Myometrial cell (primary cell): Measurements from ENCODE around the gene FAM90A1. TPM values are rescaled to one million over a fixed set of nuclear protein-coding genes. Genes with fewer than 3 reads are reported as not detected.

Experiments
- total RNA-seq: library from RNA; depleted of rRNA; stranded (reverse); fragments of >200 nt; gene quantifications from 2 replicates; pipeline ENCODE4 v1.2.3, GENCODE V29; 2015

FAM90A1 gene, protein sequence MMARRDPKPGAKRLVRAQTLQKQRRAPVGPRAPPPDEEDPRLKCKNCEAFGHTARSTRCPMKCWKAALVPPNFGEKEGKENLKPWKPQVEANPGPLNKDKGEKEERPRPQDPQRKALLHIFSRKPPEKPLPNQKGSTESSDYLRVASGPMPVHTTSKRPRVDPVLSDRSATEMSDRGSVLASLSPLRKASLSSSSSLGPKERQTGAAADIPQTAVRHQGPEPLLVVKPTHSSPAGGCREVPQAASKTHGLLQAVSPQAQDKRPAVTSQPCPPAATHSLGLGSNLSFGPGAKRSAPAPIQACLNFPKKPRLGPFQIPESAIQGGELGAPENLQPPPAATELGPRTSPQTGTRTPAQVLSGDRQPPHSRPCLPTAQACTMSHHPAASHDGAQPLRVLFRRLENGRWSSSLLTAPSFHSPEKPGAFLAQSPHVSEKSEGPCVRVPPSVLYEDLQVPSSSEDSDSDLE
- total RNA-seq, result under 0.01 and 0.18 TPM in 2 replicates

GRCh38 chr12:8226992-8227731, at the start of gene FAM90A1:
Gene FAM90A1, minus strand, starts transcription at chr12:8227618. Its CDS starts 2,786 bp downstream, at chr12:8224832.

Other genes with a start within 250 kb of the FAM90A1 start
- 6.9 and 7.1 TPM in 2 replicates for gene FOXJ2, start 194.9 kb downstream of the FAM90A1 start, total RNA-seq
- 0.29 and 0.53 TPM in 2 replicates for gene C3AR1, start 161.3 kb downstream of the FAM90A1 start, total RNA-seq
- gene NECAP1, start 145.3 kb downstream of the FAM90A1 start, total RNA-seq, result 40.6 and 41.8 TPM in 2 replicates
- gene CLEC4A, start 104.0 kb downstream of the FAM90A1 start, total RNA-seq, result 0.86 TPM in 1 of 2 replicates, not detected in the other
- gene ZNF705A, start 70.6 kb downstream of the FAM90A1 start, total RNA-seq, result not detected in 2 replicates
- gene CLEC6A, start 228.3 kb upstream of the FAM90A1 start, total RNA-seq, result not detected in 2 replicates